NCI-H2081 (cell line): ENCODE results near the gene JAK1.
A peak's percentile ranks its signal among the peaks of the same experiment; 100 is the strongest.

Experiments used
- DNase-seq, 2 experiments: peaks; one replicate each; lab custom pipeline; 2025; lab: John Stamatoyannopoulos, UW

The JAK1 gene

GRCh38 chr1:64980745-64981600 lies 14.6 kb upstream of the JAK1 start:
- no peak for DNase-seq

GRCh38 chr1:64979358-64979757 lies 13.0 kb upstream of the JAK1 start:
- DNase-seq, result no peak

GRCh38 chr1:64976361-64976760 lies 10.0 kb upstream of the JAK1 start:
- DNase-seq, result no peak

GRCh38 chr1:64975740-64976139 lies 9.4 kb upstream of the JAK1 start:
- DNase-seq, result no peak

GRCh38 chr1:64975127-64975526 lies 8.8 kb upstream of the JAK1 start:
- no peak for DNase-seq

GRCh38 chr1:64974288-64974825 lies 8.0 kb upstream of the JAK1 start:
- DNase-seq, result no peak

- DNase-seq, result no peak
Measured at GRCh38 chr1:64973061-64973647, 6.8 kb upstream of the JAK1 start.

- no peak for DNase-seq
Measured at GRCh38 chr1:64969305-64970046, 3.1 kb upstream of the JAK1 start.

GRCh38 chr1:64967381-64967780 lies 1.0 kb upstream of the JAK1 start:
- DNase-seq, result no peak

GRCh38 chr1:64965366-64966157 lies 787 bp downstream of the JAK1 start:
- DNase-seq, result peak in 1 of 2 experiments; percentile 38

GRCh38 chr1:64963466-64963865 lies 2.9 kb downstream of the JAK1 start:
- DNase-seq, result no peak

- no peak for DNase-seq
Measured at GRCh38 chr1:64962441-64962840, 3.9 kb downstream of the JAK1 start.

- DNase-seq, result no peak
Measured at GRCh38 chr1:64961923-64962322, 4.4 kb downstream of the JAK1 start.

- DNase-seq, result no peak
Measured at GRCh38 chr1:64960731-64961130, 5.6 kb downstream of the JAK1 start.

- DNase-seq, result no peak
Measured at GRCh38 chr1:64959986-64960385, 6.4 kb downstream of the JAK1 start.

GRCh38 chr1:64956733-64957441 lies 9.5 kb downstream of the JAK1 start:
- DNase-seq, result no peak

- no peak for DNase-seq
Measured at GRCh38 chr1:64956010-64956640, 10.2 kb downstream of the JAK1 start.

- DNase-seq, result no peak
Measured at GRCh38 chr1:64955097-64956009, 11.0 kb downstream of the JAK1 start.

GRCh38 chr1:64953241-64953640 lies 13.1 kb downstream of the JAK1 start:
- DNase-seq, result no peak
